ENCODE data around the gene MAML3. TPM values are rescaled to one million over a fixed set of nuclear protein-coding genes. Genes with fewer than 3 reads are reported as not detected.
A peak's percentile ranks its signal among the peaks of the same experiment; 100 is the strongest.

MAML3 gene
- total and polyA plus RNA-seq, 2 donors, result 4.3 to 5.2 TPM

DNA sequence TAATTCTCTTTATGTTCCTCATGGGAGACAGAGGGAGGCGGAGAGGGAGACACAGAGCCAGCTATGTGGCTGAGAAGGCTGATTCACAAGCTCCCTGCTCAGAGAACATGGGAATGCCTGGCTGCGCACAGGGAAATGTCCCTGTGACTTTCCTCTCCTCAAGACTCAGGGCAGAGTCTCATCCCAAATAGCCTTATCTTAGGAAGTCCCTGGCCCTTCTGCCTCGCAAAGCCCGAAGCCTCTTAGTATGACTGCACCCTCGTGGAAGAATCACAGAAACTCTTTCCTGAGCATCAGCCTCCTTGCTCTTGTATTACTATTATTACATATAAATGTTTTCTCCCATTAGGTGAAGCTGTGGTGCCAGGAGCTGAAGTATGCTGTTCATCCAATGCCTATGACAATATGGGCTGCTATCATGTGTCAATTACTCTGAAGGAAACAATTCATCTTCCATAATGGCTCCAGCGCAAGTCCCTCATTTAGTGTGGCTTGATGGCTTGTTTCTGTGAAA is 257.8 kb downstream of the MAML3 start:
- 98% methylated on average over 6 of the region's 6 CpGs for WGBS
- Histone ChIP-seq H3K4me1 (ENCODE audit: control insufficient read depth in 2 of 2, insufficient read depth in 2 of 2, low read length in 2 of 2) (peaks cover 0 to 5% of the 10 kb centered on the region in 2 donors), H3K9me3 (ENCODE audit: control insufficient read depth in 2 of 2, insufficient read depth in 1 of 2, low read length in 1 of 2) (no peaks in the 10 kb centered on the region), H3K27ac (ENCODE audit: low read depth in 1 of 2, low read length in 1 of 2) (no peak overlapping the region), H3K27me3 (ENCODE audit: control insufficient read depth in 2 of 2, insufficient read depth in 1 of 2, low read length in 1 of 2) (no peaks in the 10 kb centered on the region), H3K36me3 (ENCODE audit: control insufficient read depth in 2 of 2, insufficient read depth in 2 of 2, low read length in 1 of 2) (no peaks in the 10 kb centered on the region), H3K4me3 (ENCODE audit: low read length in 2 of 2) (no peak overlapping the region)
- DNase-seq (ENCODE audit: low read depth in 6 of 9, low spot score in 9 of 9), result no peak

DNA sequence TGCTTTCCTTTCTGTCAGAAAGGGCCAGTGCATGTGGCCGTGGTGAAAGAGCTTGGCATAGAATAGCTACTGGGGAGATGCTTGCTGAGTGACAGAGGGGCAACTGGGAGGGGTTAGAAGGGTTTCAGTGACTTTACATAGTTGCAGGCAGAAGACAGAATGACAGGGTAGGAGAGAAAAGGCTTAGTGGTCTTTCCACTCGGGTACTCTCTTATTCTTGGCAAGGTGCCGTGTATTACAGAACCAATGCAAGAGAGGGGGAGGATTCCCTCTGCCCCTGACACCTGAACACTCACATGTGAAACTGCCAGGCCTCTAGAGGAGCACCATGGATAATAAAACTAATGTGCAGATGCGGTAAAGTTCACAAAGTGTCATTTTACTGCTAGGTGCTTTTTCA is 260.2 kb downstream of the MAML3 start:
- no peak overlapping the region for H3K27ac ChIP-seq (ENCODE audit: low read depth in 1 of 2, low read length in 1 of 2)
- no peaks in the 10 kb centered on the region for H3K9me3 ChIP-seq (ENCODE audit: control insufficient read depth in 2 of 2, insufficient read depth in 1 of 2, low read length in 1 of 2)
- DNase-seq (ENCODE audit: low read depth in 6 of 9, low spot score in 9 of 9), result no peak
- H3K4me3 ChIP-seq (ENCODE audit: low read length in 2 of 2), result no peak overlapping the region
- 92% methylated on average over 4 of the region's 4 CpGs for WGBS
- H3K4me1 ChIP-seq (ENCODE audit: control insufficient read depth in 2 of 2, insufficient read depth in 2 of 2, low read length in 2 of 2), result no peaks in the 10 kb centered on the region
- no peaks in the 10 kb centered on the region for H3K27me3 ChIP-seq (ENCODE audit: control insufficient read depth in 2 of 2, insufficient read depth in 1 of 2, low read length in 1 of 2)
- peaks cover 4 to 10% of the 10 kb centered on the region in 2 donors for H3K36me3 ChIP-seq (ENCODE audit: control insufficient read depth in 2 of 2, insufficient read depth in 2 of 2, low read length in 1 of 2)

DNA sequence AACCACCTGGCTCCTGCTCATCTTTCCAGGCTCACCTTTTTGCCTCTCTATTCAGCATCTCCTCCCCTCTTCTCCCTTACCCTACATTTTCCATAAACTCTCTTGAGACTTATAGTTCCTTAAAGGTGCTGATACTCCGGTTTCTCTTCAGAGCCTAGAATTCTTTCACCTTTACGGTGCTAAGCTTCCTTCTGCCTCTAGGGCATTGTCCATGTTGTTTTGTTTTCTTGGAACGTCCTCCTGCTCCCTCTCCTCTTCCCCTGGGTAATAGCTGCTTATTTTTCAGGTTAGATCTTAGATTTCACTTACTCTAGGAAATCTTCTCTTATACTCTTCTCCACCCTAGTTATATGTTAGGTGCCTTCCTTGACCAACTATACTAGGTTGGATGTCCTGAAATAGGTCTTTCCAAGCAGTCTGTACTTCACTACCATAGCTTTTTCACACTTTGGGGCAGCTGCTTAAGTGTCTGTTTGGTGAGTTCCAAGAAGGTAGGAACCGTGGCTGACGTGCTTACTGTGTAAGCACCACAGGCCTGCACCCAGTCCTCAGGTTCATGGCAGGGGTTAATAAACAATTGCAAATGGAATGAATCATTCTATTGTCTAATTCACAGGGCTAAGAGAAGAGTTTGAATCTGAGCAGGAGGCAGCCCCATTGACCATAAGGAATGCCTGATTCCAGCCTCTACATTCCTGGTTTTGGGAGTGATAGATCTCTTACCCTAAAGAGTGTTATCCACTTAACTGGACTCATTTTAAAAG is 260.8 kb downstream of the MAML3 start:
- WGBS, result 95% methylated on average over 5 of the region's 5 CpGs
- H3K4me1 ChIP-seq (ENCODE audit: control insufficient read depth in 2 of 2, insufficient read depth in 2 of 2, low read length in 2 of 2), result no peaks in the 10 kb centered on the region

DNA sequence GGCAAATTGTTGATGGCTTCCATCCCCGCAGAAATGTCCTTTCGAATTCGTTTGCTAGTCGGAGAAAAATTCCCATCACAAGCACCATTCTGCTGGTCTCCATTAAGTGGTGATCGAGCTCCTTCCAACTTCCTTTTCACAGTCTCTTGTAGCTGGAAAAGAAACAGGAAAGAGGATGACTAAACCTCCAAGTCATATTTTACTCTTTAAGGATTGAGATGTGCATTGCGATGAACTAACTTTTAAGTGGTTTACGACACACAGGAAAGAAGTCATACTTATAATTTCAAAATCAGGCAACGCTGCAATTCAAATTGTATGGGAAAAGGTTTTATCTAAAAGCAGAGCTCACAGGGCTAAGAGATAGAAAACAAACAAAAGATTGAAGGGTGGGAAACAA is 263.2 kb downstream of the MAML3 start:
- Histone ChIP-seq H3K36me3 (ENCODE audit: control insufficient read depth in 2 of 2, insufficient read depth in 2 of 2, low read length in 1 of 2) (peaks cover 4 to 13% of the 10 kb centered on the region in 2 donors), H3K9me3 (ENCODE audit: control insufficient read depth in 2 of 2, insufficient read depth in 1 of 2, low read length in 1 of 2) (no peaks in the 10 kb centered on the region), H3K27ac (ENCODE audit: low read depth in 1 of 2, low read length in 1 of 2) (no peak overlapping the region), H3K27me3 (ENCODE audit: control insufficient read depth in 2 of 2, insufficient read depth in 1 of 2, low read length in 1 of 2) (no peaks in the 10 kb centered on the region), H3K4me3 (ENCODE audit: low read length in 2 of 2) (no peak overlapping the region), H3K4me1 (ENCODE audit: control insufficient read depth in 2 of 2, insufficient read depth in 2 of 2, low read length in 2 of 2) (no peaks in the 10 kb centered on the region)
- DNase-seq (ENCODE audit: low read depth in 6 of 9, low spot score in 9 of 9), result no peak
- WGBS, result 97% methylated on average over 8 of the region's 8 CpGs

More for the DNA sequence above, 260.8 kb downstream of the MAML3 start:
- Histone ChIP-seq H3K9me3 (ENCODE audit: control insufficient read depth in 2 of 2, insufficient read depth in 1 of 2, low read length in 1 of 2) (no peaks in the 10 kb centered on the region), H3K36me3 (ENCODE audit: control insufficient read depth in 2 of 2, insufficient read depth in 2 of 2, low read length in 1 of 2) (peaks cover 4 to 11% of the 10 kb centered on the region in 2 donors), H3K27ac (ENCODE audit: low read depth in 1 of 2, low read length in 1 of 2) (peak overlapping the region in 1 of 2 donors; percentile 26), H3K27me3 (ENCODE audit: control insufficient read depth in 2 of 2, insufficient read depth in 1 of 2, low read length in 1 of 2) (no peaks in the 10 kb centered on the region), H3K4me3 (ENCODE audit: low read length in 2 of 2) (no peak overlapping the region)
- no peak for DNase-seq (ENCODE audit: low read depth in 6 of 9, low spot score in 9 of 9)

DNA sequence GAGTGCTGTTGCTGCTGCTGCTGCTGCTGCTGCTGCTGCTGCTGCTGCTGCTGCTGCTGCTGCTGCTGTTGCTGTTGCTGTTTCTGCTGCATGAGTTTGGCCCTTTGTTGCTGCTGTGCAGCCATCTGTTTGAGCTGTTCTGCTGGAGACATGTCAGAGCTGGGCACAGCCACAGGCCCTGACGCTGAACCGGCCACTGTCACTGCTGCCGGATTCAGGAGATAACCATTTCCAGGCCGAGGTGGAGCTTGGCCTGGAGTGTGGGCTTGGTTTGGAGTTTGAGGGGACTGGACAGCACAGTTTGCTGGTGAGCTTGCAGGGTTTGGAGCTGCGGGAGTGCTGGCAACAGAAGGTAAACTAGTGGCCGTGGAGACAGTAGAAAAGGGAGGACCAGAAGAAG is 264.1 kb downstream of the MAML3 start:
- no peak for DNase-seq (ENCODE audit: low read depth in 6 of 9, low spot score in 9 of 9)
- 99% methylated on average over 6 of the region's 6 CpGs for WGBS
- Histone ChIP-seq H3K4me3 (ENCODE audit: low read length in 2 of 2) (no peak overlapping the region), H3K4me1 (ENCODE audit: control insufficient read depth in 2 of 2, insufficient read depth in 2 of 2, low read length in 2 of 2) (no peaks in the 10 kb centered on the region), H3K36me3 (ENCODE audit: control insufficient read depth in 2 of 2, insufficient read depth in 2 of 2, low read length in 1 of 2) (peaks cover 4 to 13% of the 10 kb centered on the region in 2 donors), H3K9me3 (ENCODE audit: control insufficient read depth in 2 of 2, insufficient read depth in 1 of 2, low read length in 1 of 2) (no peaks in the 10 kb centered on the region), H3K27ac (ENCODE audit: low read depth in 1 of 2, low read length in 1 of 2) (peak overlapping the region; percentile 4 to 67), H3K27me3 (ENCODE audit: control insufficient read depth in 2 of 2, insufficient read depth in 1 of 2, low read length in 1 of 2) (no peaks in the 10 kb centered on the region)

DNA sequence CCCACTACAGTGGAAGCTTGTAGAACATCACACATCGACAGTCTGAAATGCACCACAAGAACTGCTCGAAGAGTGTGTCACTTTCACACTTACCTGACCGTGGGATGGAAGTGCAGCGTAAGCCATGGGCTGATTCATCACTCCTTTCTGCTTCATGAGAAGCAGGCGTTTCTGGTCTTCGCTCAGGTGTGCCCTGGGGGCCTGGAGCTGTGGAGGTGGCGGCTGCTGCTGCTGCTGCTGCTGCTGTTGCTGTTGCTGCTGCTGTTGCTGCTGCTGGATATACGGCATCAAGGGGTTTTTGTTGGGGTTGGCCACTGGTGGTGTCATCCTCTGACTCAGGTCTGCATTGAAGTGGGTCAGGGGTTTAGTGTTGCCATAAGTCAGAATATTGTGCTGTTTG is 264.7 kb downstream of the MAML3 start:
- 92% methylated on average over 8 of the region's 8 CpGs for WGBS
- Histone ChIP-seq H3K27ac (ENCODE audit: low read depth in 1 of 2, low read length in 1 of 2) (no peak overlapping the region), H3K4me3 (ENCODE audit: low read length in 2 of 2) (no peak overlapping the region), H3K36me3 (ENCODE audit: control insufficient read depth in 2 of 2, insufficient read depth in 2 of 2, low read length in 1 of 2) (peaks cover 4 to 13% of the 10 kb centered on the region in 2 donors), H3K9me3 (ENCODE audit: control insufficient read depth in 2 of 2, insufficient read depth in 1 of 2, low read length in 1 of 2) (no peaks in the 10 kb centered on the region), H3K27me3 (ENCODE audit: control insufficient read depth in 2 of 2, insufficient read depth in 1 of 2, low read length in 1 of 2) (no peaks in the 10 kb centered on the region), H3K4me1 (ENCODE audit: control insufficient read depth in 2 of 2, insufficient read depth in 2 of 2, low read length in 2 of 2) (no peaks in the 10 kb centered on the region)
- no peak for DNase-seq (ENCODE audit: low read depth in 6 of 9, low spot score in 9 of 9)

DNA sequence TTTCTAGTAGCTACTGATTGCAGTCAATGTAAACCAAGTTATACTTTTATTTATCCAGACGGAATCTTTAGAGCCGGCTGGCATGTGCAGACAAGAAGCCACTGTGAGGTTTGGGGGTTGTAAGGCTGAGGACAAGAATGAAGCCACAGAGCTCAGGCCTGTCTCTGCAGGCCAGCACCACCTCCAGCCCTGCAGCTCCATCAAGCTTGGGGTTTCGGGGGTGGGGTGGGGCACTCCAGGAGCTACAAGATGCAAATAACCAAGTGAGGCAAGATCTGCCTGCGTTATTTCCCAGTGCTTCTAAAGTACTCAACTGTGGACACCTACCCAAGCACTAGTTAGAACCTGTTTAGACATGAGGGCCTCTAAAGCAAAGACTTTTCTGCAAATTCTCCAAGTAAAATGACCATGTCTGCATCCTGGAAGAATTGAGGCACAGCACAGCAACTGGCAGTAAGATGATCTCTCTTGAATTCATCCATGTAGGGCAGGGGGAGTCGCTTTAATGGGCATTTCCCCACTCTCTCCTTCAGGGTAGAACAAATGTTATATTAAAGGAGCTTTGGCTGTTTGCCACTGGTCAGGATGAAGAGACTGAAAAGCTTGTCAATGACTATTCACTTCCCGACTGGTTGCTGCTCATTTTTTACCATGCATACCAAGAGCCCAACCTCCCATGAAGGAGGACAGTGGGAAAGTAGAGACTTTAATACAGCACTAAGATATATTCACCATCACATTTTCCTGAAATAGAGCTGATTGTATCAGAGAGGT is 265.8 kb downstream of the MAML3 start:
- no peak overlapping the region for H3K4me3 ChIP-seq (ENCODE audit: low read length in 2 of 2)

DNA sequence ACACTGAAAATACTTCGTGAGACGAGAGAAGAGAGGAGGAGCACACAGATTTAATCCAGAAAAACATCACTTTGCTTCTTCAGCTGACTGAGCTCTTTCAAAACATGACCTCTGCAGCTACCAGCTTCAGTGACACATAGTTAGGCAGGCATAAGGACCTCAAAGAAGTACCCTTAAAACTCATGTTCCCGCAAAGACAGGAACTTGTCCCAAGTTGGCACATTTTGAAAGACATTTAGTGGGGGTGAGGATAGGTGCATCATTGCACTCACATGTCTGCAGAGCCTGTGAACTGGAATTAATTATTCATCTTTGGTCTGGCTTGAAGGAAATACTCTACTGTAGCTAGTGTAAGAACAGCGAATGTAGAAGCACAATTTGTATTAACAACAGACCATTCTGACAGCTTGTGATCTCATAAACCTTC is 266.6 kb downstream of the MAML3 start:
- Histone ChIP-seq H3K4me3 (ENCODE audit: low read length in 2 of 2) (no peak overlapping the region), H3K27ac (ENCODE audit: low read depth in 1 of 2, low read length in 1 of 2) (peak overlapping the region; percentile 27 to 47), H3K27me3 (ENCODE audit: control insufficient read depth in 2 of 2, insufficient read depth in 1 of 2, low read length in 1 of 2) (no peaks in the 10 kb centered on the region), H3K4me1 (ENCODE audit: control insufficient read depth in 2 of 2, insufficient read depth in 2 of 2, low read length in 2 of 2) (no peaks in the 10 kb centered on the region), H3K36me3 (ENCODE audit: control insufficient read depth in 2 of 2, insufficient read depth in 2 of 2, low read length in 1 of 2) (peaks cover 4 to 13% of the 10 kb centered on the region in 2 donors), H3K9me3 (ENCODE audit: control insufficient read depth in 2 of 2, insufficient read depth in 1 of 2, low read length in 1 of 2) (no peaks in the 10 kb centered on the region)
- DNase-seq (ENCODE audit: low read depth in 6 of 9, low spot score in 9 of 9), result no peak
- 92% methylated on average over 4 of the region's 4 CpGs for WGBS

More for the DNA sequence above, 265.8 kb downstream of the MAML3 start:
- DNase-seq (ENCODE audit: low read depth in 6 of 9, low spot score in 9 of 9), result peak in 1 of 9 donors; percentile 23
- Histone ChIP-seq H3K27ac (ENCODE audit: low read depth in 1 of 2, low read length in 1 of 2) (peak overlapping the region; percentile 18 to 48), H3K36me3 (ENCODE audit: control insufficient read depth in 2 of 2, insufficient read depth in 2 of 2, low read length in 1 of 2) (peaks cover 4 to 13% of the 10 kb centered on the region in 2 donors), H3K27me3 (ENCODE audit: control insufficient read depth in 2 of 2, insufficient read depth in 1 of 2, low read length in 1 of 2) (no peaks in the 10 kb centered on the region), H3K9me3 (ENCODE audit: control insufficient read depth in 2 of 2, insufficient read depth in 1 of 2, low read length in 1 of 2) (no peaks in the 10 kb centered on the region), H3K4me1 (ENCODE audit: control insufficient read depth in 2 of 2, insufficient read depth in 2 of 2, low read length in 2 of 2) (no peaks in the 10 kb centered on the region)
- 93% methylated on average over 6 of the region's 6 CpGs for WGBS

DNA sequence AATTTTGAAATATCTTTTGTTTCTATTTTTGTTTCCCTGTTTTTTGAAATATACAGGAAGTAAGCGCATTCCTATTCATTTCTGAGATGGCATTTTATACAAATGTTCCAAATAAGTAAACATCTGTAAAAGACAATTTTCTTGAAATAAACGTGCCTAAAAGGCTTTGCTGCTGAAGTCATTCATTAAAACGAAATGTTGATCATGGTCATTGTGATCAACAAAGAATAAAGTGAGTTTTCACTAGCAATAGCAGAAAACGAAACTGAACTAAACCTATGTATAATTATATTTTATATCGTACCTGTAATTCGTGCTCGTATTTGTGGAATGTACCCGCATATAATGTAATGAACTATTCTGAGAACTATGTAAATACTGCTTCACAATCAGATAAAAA is 267.2 kb downstream of the MAML3 start:
- 89% methylated on average over 8 of the region's 8 CpGs for WGBS

More for the DNA sequence above, 267.2 kb downstream of the MAML3 start:
- DNase-seq (ENCODE audit: low read depth in 6 of 9, low spot score in 9 of 9), result no peak
- Histone ChIP-seq H3K9me3 (ENCODE audit: control insufficient read depth in 2 of 2, insufficient read depth in 1 of 2, low read length in 1 of 2) (no peaks in the 10 kb centered on the region), H3K4me3 (ENCODE audit: low read length in 2 of 2) (no peak overlapping the region), H3K36me3 (ENCODE audit: control insufficient read depth in 2 of 2, insufficient read depth in 2 of 2, low read length in 1 of 2) (peaks cover 4 to 13% of the 10 kb centered on the region in 2 donors), H3K27ac (ENCODE audit: low read depth in 1 of 2, low read length in 1 of 2) (peak overlapping the region in 1 of 2 donors; percentile 27), H3K27me3 (ENCODE audit: control insufficient read depth in 2 of 2, insufficient read depth in 1 of 2, low read length in 1 of 2) (no peaks in the 10 kb centered on the region), H3K4me1 (ENCODE audit: control insufficient read depth in 2 of 2, insufficient read depth in 2 of 2, low read length in 2 of 2) (no peaks in the 10 kb centered on the region)
